Measurements from ENCODE around the gene SLC5A11.

SLC5A11 gene

GRCh38 chr16:24845726-24846547, at the start of gene SLC5A11:
TSS of gene SLC5A11 (plus strand) at chr16:24845963. CDS start at chr16:24858644, 12,681 bp downstream.
- Histone ChIP-seq H3K27me3 (ENCODE audit: insufficient read depth, low read depth, severe bottlenecking) (no peaks in the 10 kb centered on the region), H3K27ac (no peak within 1 kb of the TSS), H3K4me3 (ENCODE audit: low read depth, low read length) (no peak within 1 kb of the TSS), H3K36me3 (no peaks in the 10 kb centered on the region), H3K9me3 (ENCODE audit: severe bottlenecking) (no peaks in the 10 kb centered on the region)
- TF ChIP-seq, protein P1, sequence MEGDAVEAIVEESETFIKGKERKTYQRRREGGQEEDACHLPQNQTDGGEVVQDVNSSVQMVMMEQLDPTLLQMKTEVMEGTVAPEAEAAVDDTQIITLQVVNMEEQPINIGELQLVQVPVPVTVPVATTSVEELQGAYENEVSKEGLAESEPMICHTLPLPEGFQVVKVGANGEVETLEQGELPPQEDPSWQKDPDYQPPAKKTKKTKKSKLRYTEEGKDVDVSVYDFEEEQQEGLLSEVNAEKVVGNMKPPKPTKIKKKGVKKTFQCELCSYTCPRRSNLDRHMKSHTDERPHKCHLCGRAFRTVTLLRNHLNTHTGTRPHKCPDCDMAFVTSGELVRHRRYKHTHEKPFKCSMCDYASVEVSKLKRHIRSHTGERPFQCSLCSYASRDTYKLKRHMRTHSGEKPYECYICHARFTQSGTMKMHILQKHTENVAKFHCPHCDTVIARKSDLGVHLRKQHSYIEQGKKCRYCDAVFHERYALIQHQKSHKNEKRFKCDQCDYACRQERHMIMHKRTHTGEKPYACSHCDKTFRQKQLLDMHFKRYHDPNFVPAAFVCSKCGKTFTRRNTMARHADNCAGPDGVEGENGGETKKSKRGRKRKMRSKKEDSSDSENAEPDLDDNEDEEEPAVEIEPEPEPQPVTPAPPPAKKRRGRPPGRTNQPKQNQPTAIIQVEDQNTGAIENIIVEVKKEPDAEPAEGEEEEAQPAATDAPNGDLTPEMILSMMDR (IDR thresholded peaks at IDR 0.05; ENCODE audit: low read depth, low read length), result no peak
- DNase-seq, result no peak

DNA sequence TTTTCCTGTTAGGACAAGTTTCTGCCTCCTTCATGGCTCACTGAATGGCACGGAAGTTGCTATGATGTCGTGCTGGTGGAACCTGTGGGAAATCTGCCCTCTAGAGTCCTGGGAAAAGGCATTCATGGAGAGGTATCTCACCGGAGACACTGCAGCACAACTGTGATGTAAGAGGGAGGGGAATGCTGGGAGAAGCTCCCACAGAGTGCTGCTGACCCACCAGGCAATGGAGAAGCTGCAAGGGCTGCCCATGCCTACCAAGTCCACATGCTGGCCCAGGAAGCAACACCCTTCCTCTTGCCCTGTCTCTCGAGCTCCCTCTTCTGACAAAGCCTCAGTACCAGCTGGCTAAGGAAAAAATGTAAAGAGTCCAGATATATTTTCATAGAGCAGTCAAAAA, 45.2 kb upstream of the SLC5A11 start:
- no peak overlapping the region for H3K4me3 ChIP-seq (ENCODE audit: low read depth, low read length)
- H3K36me3 ChIP-seq, result peaks cover 88% of the 10 kb centered on the region
- DNase-seq, result peak; percentile 30
- TF ChIP-seq, protein P1 (IDR thresholded peaks at IDR 0.05; ENCODE audit: low read depth, low read length), result peak; percentile 40
- H3K27me3 ChIP-seq (ENCODE audit: insufficient read depth, low read depth, severe bottlenecking), result no peaks in the 10 kb centered on the region
- H3K9me3 ChIP-seq (ENCODE audit: severe bottlenecking), result no peaks in the 10 kb centered on the region
- peak overlapping the region; percentile 67 for H3K27ac ChIP-seq

GRCh38 chr16:24801761-24802302, 43.9 kb upstream of the SLC5A11 start:
- H3K9me3 ChIP-seq (ENCODE audit: severe bottlenecking), result no peaks in the 10 kb centered on the region
- DNase-seq, result no peak
- H3K27me3 ChIP-seq (ENCODE audit: insufficient read depth, low read depth, severe bottlenecking), result no peaks in the 10 kb centered on the region
- H3K27ac ChIP-seq, result peak overlapping the region; percentile 67
- no peak overlapping the region for H3K4me3 ChIP-seq (ENCODE audit: low read depth, low read length)
- H3K36me3 ChIP-seq, result peaks cover 88% of the 10 kb centered on the region
- TF ChIP-seq, protein P1 (IDR thresholded peaks at IDR 0.05; ENCODE audit: low read depth, low read length), result no peak

GRCh38 chr16:24805484-24805883, 40.3 kb upstream of the SLC5A11 start:
- no peak for DNase-seq
- Histone ChIP-seq H3K27me3 (ENCODE audit: insufficient read depth, low read depth, severe bottlenecking) (no peaks in the 10 kb centered on the region), H3K4me3 (ENCODE audit: low read depth, low read length) (no peak overlapping the region), H3K36me3 (peaks cover 86% of the 10 kb centered on the region), H3K9me3 (ENCODE audit: severe bottlenecking) (no peaks in the 10 kb centered on the region), H3K27ac (no peak overlapping the region)
- TF ChIP-seq, protein P1 (IDR thresholded peaks at IDR 0.05; ENCODE audit: low read depth, low read length), result no peak

DNA sequence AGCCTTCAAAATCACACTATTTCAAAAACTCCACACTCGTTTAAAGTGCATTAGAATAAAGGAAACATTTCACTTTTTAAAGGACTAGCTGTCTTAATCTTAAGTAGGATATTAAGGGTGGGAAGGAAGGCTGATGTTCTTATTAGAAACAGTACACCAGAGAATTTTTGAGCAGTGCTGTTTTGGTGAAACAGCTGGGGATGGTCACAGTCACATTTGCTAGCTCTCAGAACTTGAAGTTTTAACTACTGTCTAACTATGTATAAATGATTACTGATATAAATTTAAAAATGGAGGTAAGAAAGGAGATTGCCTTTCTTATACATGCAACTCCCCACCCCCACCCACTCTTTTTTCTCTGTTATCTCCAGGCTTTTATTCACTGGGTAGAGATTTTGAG, 38.5 kb upstream of the SLC5A11 start:
- Histone ChIP-seq H3K9me3 (ENCODE audit: severe bottlenecking) (no peaks in the 10 kb centered on the region), H3K4me3 (ENCODE audit: low read depth, low read length) (no peak overlapping the region), H3K27ac (no peak overlapping the region), H3K27me3 (ENCODE audit: insufficient read depth, low read depth, severe bottlenecking) (no peaks in the 10 kb centered on the region), H3K36me3 (peaks cover 88% of the 10 kb centered on the region)
- TF ChIP-seq, protein P1 (IDR thresholded peaks at IDR 0.05; ENCODE audit: low read depth, low read length), result no peak
- no peak for DNase-seq

Measured in WERI-Rb-1 (cell line).